ENCODE data around the gene CDH4. TPM values are rescaled to one million over a fixed set of nuclear protein-coding genes. Genes with fewer than 3 reads are reported as not detected.

Gene CDH4
- total and polyA plus RNA-seq, 2 of the 8 experiments (the other 6 are each of a cell fraction or from before 2014, with no cell fraction given) = 4.3 to 7.9 TPM

DNA sequence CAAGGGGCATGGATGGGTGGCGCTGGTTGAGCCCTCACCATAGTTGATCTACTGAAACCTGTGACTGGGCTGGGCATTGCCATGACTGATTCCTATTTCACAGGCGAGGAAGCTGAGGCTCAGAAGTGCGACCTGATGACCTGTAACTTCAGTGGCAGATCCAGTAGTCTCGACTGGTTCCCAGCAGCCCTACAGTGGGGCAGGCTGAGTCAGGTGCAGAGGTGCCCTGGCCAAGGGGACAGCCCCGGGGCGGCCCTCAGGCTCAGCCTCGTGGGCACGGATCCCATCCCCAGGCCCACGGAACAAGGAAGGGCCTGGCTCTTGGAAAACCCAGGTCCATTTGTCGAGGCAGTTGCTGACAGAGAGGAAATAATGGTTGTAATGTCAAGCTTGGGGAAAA, 283.0 kb downstream of the CDH4 start (continued):
- TF ChIP-seq CHD7 (IDR thresholded peaks at IDR 0.05; ENCODE audit: insufficient replicate concordance, low read length) (no peak), TAF1 (IDR thresholded peaks at IDR 0.05; ENCODE audit: low read depth, low read length) (no peak), SUZ12 (IDR thresholded peaks at IDR 0.05; ENCODE audit: low read length) (no peak), RBBP5 (IDR thresholded peaks at IDR 0.05; ENCODE audit: borderline replicate concordance, low read depth, low read length) (no peak), TCF12 (IDR thresholded peaks at IDR 0.05; ENCODE audit: low read depth, low read length) (no peak), YY1 (IDR thresholded peaks at IDR 0.05; ENCODE audit: low read depth, low read length) (no peak), SP1 (IDR thresholded peaks at IDR 0.05; ENCODE audit: low read depth, low read length) (no peak), EP300 (IDR thresholded peaks at IDR 0.05; ENCODE audit: borderline replicate concordance in 1 of 2, low read depth in 2 of 2, low read length in 2 of 2) (no peak), GABPA (IDR thresholded peaks at IDR 0.05; ENCODE audit: borderline replicate concordance, insufficient read depth, low read length) (no peak), SAP30 (IDR thresholded peaks at IDR 0.05; ENCODE audit: insufficient read depth, insufficient replicate concordance, low read length) (no peak), SP2 (IDR thresholded peaks at IDR 0.05; ENCODE audit: low read length) (no peak)

Measured in H1 (cell line).